Activated naive CD8-positive, alpha-beta T cell treated with anti-CD3 and anti-CD28 coated beads, Interleukin-2, amount 10 ng/mL, durations not matched to agents 7 days and 5 days (primary cell): ENCODE measurements around the gene ATP2C2. TPM values are rescaled to one million over a fixed set of nuclear protein-coding genes. Genes with fewer than 3 reads are reported as not detected.

Source experiments
- ATAC-seq: fragments of 150-1000 bp; cut with Tn5 transposase; one replicate; pipeline ENCODE4 v1.10.0; 2021; ENCODE audit warnings: low read depth, moderate library complexity
- POLR2A ChIA-PET: fragments of 350-600 bp; sonication (Branson Sonifier 250); formaldehyde crosslinking; loops from one replicate; lab custom pipeline; 2021; ENCODE audit warnings: antibody characterized with exemption; lab: Charles Lee
- DNase-seq: peaks from one replicate; pipeline ENCODE4 v3.0.0; 2021
- H3K27ac Mint-ChIP-seq: one replicate; pipeline ENCODE4 v1.8.0; 2022; ENCODE audit warnings: mild to moderate bottlenecking, mixed read lengths
- H3K27me3 Mint-ChIP-seq: one replicate; pipeline ENCODE4 v1.8.0; 2022; ENCODE audit warnings: mild to moderate bottlenecking, moderate library complexity, mixed read lengths
- H3K36me3 Mint-ChIP-seq: one replicate; pipeline ENCODE4 v1.8.0; 2021; ENCODE audit warnings: mild to moderate bottlenecking, mixed read lengths
- H3K4me1 Mint-ChIP-seq: one replicate; pipeline ENCODE4 v1.8.0; 2021; ENCODE audit warnings: mixed read lengths
- H3K4me3 Mint-ChIP-seq: one replicate; pipeline ENCODE4 v1.8.0; 2022; ENCODE audit warnings: mild to moderate bottlenecking, moderate library complexity, mixed read lengths
- H3K9me3 Mint-ChIP-seq: one replicate; pipeline ENCODE4 v1.8.0; 2021; ENCODE audit warnings: mixed read lengths
- total RNA-seq, 2 experiments: library from RNA; stranded (reverse); gene quantifications; one replicate each; pipeline ENCODE4 v1.2.3, GENCODE V29; 2021

ATP2C2 gene
- total RNA-seq, 2 experiments from 2014 or later = not detected

DNA sequence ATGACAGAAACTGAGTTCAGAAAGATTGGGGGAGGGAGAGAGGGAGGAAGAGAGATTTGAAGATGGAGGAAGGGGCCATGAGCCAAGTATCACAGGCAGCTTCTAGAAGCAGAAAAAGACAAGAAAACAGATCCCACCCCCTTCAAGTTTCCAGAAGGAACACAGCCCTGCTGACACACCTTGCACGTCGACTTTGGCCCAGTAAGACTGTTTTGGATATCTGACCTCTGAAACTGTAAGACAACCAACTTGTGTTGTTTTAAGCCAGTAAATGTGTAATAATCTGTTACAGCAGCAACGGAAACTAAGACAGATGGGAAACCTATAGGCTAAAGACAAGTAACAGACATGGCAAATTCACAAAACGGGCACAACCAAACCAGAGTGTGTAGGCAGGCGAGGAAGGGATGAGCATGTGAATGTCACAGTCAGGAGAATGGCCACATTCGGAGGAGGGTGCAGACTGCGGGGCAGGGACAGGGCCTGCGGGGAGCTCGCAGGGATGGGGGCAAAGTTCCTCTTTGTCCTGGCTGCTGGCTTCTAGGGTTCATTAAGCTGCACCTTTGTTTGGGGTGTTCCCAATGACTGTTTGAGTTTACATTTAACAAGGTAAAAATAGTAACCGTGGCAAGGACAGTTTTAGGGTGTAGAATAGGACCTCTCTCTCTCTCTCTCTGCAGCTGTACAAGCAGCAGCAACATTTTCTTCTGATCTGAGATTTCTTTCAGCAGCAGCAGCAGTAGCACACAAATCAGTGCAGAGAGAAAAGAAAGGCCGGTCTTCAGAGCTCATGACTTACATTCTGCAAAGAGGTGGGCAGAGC lies 18.3 kb upstream of the ATP2C2 start:
- POLR2A ChIA-PET = no interaction called here
- Mint-ChIP-seq H3K4me3 (no peak overlapping the region), H3K27ac (no peak overlapping the region), H3K36me3 (no peaks in the 10 kb centered on the region), H3K9me3 (no peaks in the 10 kb centered on the region), H3K4me1 (no peaks in the 10 kb centered on the region), H3K27me3 (peaks cover 6% of the 10 kb centered on the region)
- DNase-seq (no peak), ATAC-seq (no peak)

DNA sequence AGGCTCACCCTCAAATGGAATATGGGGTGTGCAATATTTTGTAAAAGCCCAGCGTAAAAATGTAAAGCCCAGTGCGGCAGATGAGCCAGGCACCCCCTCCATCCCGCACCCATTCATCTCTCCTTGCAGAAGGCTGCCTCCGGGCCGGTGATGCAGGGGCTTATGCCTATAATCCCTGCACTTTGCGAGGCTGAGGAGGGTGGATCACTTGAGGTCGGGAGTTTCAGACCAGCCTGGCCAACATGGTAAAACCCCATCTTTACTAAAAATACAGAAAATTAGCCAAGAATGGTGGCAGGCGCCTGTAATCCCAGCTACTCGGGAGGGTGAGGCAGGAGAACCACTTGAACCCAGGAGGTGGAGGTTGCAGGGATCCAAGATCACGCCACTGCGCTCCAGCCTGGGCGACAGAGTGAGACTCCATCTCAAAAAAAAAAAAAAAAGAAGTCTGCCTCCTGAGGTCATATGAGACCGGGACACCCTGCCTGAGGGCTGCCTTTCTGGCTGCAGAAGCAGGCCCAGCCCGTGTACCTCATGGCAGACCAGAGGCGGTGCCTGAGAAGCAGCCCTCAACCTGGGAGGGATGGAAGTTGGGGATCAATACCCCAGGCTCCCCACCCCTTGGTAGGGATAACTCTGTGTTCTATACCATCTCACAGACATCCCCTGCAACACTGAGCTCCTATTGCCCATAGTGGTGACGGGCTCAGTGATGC lies 17.5 kb upstream of the ATP2C2 start:
- Mint-ChIP-seq H3K27me3 (peaks cover 6% of the 10 kb centered on the region), H3K4me1 (no peaks in the 10 kb centered on the region), H3K9me3 (no peaks in the 10 kb centered on the region), H3K4me3 (no peak overlapping the region), H3K27ac (no peak overlapping the region), H3K36me3 (no peaks in the 10 kb centered on the region)
- DNase-seq = no peak
- POLR2A ChIA-PET = no interaction called here
- no peak for ATAC-seq

DNA sequence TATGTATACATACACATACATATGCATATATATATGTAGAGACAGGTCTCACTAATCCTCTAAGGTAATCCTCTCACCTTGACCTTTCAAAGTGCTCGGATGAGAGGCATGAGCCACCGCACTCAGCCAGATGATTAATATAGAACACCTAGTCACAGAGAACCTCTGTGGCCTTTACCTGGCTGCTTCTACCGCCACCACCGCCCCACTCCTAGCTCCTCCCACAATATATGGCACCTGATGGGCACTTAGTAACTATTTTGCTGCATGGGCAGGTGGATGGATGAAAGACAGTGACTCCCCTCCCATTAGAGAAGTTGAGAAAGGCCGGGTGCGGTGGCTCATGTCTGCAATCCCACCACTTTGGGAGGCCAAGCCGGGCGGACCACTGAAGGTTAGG lies 16.7 kb upstream of the ATP2C2 start:
- POLR2A ChIA-PET = interaction anchor here (0.7 kb wide), 1 partner anchor 101 kb away, joined by 4 read pairs; no protein-coding TSS in a partner anchor
- ATAC-seq = no peak
- H3K4me3 Mint-ChIP-seq = no peak overlapping the region

DNA sequence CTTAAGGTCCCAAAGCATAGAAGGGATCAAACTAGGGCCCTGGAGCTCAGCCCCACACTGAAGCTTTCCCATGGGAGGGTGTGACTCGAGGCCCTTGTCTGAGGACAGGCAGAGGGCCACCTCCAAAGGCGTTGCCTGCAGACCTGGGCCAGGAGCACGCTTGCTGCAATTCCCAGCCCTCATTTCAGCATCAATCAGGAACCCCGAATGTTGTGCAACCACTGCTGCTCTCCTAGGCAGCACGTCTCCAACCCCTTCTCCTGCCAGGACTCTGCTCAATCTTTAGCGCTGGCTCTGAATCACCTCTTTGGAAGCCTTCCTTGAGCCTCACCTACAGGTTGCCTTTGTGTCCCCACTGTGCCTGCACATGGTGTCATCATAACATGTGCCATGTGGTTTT lies 14.0 kb upstream of the ATP2C2 start:
- no peak overlapping the region for H3K27ac Mint-ChIP-seq
- ATAC-seq = no peak
- POLR2A ChIA-PET = no interaction called here
- no peak for DNase-seq
- H3K27me3 Mint-ChIP-seq = peaks cover 11% of the 10 kb centered on the region
- no peak overlapping the region for H3K4me3 Mint-ChIP-seq
- no peaks in the 10 kb centered on the region for H3K36me3 Mint-ChIP-seq
- peaks cover 9% of the 10 kb centered on the region for H3K4me1 Mint-ChIP-seq
- H3K9me3 Mint-ChIP-seq = no peaks in the 10 kb centered on the region

More for the DNA sequence above, 16.7 kb upstream of the ATP2C2 start:
- no peaks in the 10 kb centered on the region for H3K36me3 Mint-ChIP-seq
- no peak for DNase-seq
- no peak overlapping the region for H3K27ac Mint-ChIP-seq
- no peaks in the 10 kb centered on the region for H3K4me1 Mint-ChIP-seq
- peaks cover 8% of the 10 kb centered on the region for H3K27me3 Mint-ChIP-seq
- no peaks in the 10 kb centered on the region for H3K9me3 Mint-ChIP-seq

DNA sequence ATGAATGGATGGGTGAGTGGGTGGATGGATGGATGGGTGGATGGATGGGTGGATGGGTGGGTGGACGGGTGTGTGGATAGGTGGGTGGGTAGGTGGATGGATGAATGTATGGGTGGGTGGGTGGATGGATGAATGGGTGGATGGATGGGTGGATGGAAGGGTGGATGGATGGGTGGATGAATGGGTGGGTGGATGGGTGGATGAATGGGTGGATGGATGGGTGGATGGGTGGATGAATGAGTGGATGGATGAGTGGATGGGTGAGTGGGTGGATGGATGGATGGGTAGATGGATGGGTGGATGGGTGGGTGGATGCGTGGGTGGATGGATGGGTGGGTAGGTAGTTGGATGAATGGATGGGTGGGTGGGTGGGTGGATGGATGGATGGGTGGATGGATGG lies 13.2 kb upstream of the ATP2C2 start:
- no peaks in the 10 kb centered on the region for H3K36me3 Mint-ChIP-seq
- no peak overlapping the region for H3K4me3 Mint-ChIP-seq
- H3K4me1 Mint-ChIP-seq = peaks cover 14% of the 10 kb centered on the region
- H3K27me3 Mint-ChIP-seq = peaks cover 11% of the 10 kb centered on the region
- H3K27ac Mint-ChIP-seq = no peak overlapping the region
- no peaks in the 10 kb centered on the region for H3K9me3 Mint-ChIP-seq
- POLR2A ChIA-PET = no interaction called here
- DNase-seq = no peak
- no peak for ATAC-seq

DNA sequence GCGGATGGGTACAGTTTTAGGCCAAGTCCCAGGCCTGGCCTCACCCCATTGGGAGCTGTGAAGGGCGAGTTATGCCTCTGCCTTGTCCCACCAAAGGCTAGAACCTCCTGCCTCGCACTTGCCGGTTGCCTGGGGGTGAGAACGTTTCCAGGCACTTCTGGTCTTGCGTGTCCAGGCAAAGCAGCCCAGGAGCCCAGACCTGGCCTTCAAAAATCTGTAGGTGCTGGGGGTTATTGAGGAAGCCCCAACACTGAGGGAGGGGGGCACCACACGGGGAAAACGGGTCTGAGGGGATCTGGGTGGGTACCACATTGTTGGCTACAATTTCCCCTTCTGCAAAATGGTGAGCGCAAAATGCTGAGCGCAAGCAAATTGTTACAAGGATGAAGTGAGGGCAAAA lies 12.2 kb upstream of the ATP2C2 start:
- DNase-seq = no peak
- ATAC-seq = no peak
- peaks cover 11% of the 10 kb centered on the region for H3K27me3 Mint-ChIP-seq
- no peak overlapping the region for H3K4me3 Mint-ChIP-seq
- POLR2A ChIA-PET = no interaction called here
- H3K27ac Mint-ChIP-seq = no peak overlapping the region
- H3K4me1 Mint-ChIP-seq = peaks cover 21% of the 10 kb centered on the region
- H3K9me3 Mint-ChIP-seq = no peaks in the 10 kb centered on the region
- H3K36me3 Mint-ChIP-seq = no peaks in the 10 kb centered on the region

DNA sequence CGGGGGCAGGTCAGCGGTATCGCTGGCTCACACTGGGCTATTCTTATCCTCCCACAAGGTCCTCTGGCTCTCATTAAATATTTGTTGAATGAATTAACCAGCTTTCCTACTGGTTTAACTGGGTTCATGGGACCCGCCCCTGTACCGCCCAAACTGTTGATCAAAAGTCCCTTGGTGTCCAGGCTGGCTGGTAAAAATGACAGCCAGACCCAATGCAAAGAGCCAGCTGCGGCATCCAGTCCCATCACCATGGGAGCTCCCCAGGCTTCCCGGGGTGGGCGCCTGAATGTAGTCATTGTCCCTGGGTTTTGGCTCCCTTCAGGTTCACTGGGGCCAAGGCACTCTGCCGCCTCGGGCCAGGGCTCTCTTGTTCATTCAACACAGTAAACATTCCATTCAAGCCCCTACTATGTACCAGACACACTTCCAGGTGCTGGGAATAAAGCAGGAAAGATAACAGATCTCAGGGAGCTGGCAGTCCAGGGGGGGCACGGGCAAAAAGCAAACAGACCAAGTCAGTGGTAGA lies 11.7 kb upstream of the ATP2C2 start:
- no peak overlapping the region for H3K4me3 Mint-ChIP-seq
- H3K9me3 Mint-ChIP-seq = no peaks in the 10 kb centered on the region
- peaks cover 11% of the 10 kb centered on the region for H3K27me3 Mint-ChIP-seq
- H3K36me3 Mint-ChIP-seq = no peaks in the 10 kb centered on the region
- H3K4me1 Mint-ChIP-seq = peaks cover 21% of the 10 kb centered on the region
- no peak for ATAC-seq
- DNase-seq = no peak
- POLR2A ChIA-PET = no interaction called here
- peak overlapping the region; percentile 19 for H3K27ac Mint-ChIP-seq

DNA sequence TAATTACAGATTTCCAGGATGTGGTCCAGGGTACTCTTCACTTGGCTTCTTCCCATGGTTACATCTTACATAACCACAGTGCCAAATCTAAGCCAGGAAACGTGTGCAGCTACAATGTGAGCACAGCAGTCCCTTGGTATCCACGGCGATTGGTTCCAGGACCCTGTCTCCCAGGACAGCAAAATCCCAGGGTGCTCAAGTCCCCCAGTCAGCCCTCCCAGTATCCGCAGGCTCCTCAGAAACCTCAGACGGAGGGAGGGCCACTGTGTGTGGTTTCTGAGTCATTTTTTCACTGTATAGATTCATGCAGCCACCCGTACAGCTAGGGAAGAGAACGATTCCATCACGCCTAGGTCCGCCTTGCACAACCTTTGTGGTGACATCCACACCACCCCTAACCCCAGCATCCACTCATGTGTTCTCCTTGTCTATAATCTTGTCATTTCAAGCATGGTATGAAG lies 11.1 kb upstream of the ATP2C2 start:
- Mint-ChIP-seq H3K9me3 (no peaks in the 10 kb centered on the region), H3K4me1 (peaks cover 21% of the 10 kb centered on the region), H3K27me3 (peaks cover 9% of the 10 kb centered on the region), H3K27ac (no peak overlapping the region), H3K36me3 (no peaks in the 10 kb centered on the region), H3K4me3 (no peak overlapping the region)
- peak; percentile 15 for ATAC-seq
- no peak for DNase-seq
- POLR2A ChIA-PET = no interaction called here

DNA sequence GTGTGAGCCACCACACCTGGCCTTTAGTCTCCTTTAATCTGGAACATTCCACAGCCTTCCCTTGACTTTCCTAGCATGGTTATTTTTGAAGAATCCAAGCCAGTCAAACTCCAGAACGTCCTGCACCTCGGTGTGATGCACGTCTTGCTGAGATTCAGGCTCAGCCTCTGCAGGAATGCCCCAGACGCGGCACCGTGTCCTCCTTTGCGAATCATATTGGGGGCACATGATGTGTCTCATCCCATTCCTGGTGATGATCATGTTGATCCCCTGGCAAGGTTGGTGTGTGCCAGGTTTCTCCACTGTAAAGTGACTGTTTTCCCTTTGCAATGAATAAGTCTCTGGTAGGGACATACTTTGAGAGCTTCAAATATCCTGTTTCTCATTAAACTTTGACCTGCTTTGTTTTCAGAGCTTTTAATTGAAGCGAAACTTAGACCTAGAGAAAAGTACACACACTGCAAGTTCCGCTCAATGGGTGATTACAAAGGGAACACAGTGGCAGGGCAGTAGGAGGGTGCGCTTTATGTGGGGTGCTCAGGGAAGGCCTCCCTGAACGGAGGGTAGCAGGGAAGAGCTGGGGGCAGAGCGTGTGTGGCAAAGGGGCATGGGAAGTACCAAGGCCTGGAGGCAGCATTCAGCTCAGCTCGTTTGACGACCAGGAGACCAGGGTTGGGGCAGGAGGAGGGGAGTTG lies 9.6 kb upstream of the ATP2C2 start:
- Mint-ChIP-seq H3K27ac (peak overlapping the region; percentile 8), H3K9me3 (no peaks in the 10 kb centered on the region)

DNA sequence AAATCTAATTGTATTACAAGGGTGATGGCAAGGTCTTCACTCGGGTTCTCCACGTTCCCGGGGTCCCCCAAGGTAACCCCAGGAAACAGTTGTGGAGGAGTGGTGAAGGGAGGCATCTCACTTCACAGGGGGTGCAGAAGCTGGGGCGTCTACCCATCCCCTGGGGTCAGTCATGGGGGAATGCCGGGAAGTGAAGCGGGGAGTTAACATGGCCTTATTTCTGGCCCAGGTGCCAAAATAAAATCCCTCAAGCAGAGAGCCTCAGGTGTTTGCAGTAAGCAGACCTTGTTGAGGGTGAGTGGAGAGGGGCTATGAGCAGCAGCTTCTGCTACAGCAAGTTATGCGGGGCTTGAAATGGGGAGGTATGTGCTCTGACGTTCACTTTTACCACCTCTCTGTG lies 9.0 kb upstream of the ATP2C2 start:
- no peak overlapping the region for H3K4me3 Mint-ChIP-seq

More for the DNA sequence above, 9.6 kb upstream of the ATP2C2 start:
- DNase-seq (no peak), ATAC-seq (no peak)
- POLR2A ChIA-PET = no interaction called here
- Mint-ChIP-seq H3K4me1 (peaks cover 21% of the 10 kb centered on the region), H3K36me3 (no peaks in the 10 kb centered on the region), H3K27me3 (peaks cover 7% of the 10 kb centered on the region), H3K4me3 (no peak overlapping the region)

DNA sequence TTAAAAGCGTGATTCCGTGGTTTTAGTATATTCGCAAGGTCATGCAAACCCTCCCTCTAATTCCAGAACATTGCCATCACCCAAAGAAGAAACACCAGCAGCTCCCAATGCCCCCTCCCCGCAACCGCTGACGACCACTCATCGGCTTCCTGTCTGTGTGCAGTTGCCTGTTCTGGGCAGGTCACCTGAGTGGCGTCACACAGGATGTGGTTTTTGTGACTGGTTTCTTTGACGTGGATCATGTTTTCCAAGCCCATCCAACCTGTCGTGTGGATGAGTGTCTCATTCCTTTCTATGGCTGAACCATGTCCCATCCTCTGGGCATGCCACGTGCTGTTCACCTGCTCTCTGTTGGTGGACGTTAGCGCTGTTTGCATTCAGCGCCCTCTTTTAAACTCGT lies 8.2 kb upstream of the ATP2C2 start:
- POLR2A ChIA-PET = no interaction called here
- peaks cover 11% of the 10 kb centered on the region for H3K27me3 Mint-ChIP-seq

More for the DNA sequence above, 9.0 kb upstream of the ATP2C2 start:
- Mint-ChIP-seq H3K36me3 (no peaks in the 10 kb centered on the region), H3K4me1 (peaks cover 21% of the 10 kb centered on the region), H3K27me3 (peaks cover 11% of the 10 kb centered on the region), H3K9me3 (no peaks in the 10 kb centered on the region), H3K27ac (peak overlapping the region; percentile 56)
- POLR2A ChIA-PET = no interaction called here
- ATAC-seq = no peak
- DNase-seq = no peak

DNA sequence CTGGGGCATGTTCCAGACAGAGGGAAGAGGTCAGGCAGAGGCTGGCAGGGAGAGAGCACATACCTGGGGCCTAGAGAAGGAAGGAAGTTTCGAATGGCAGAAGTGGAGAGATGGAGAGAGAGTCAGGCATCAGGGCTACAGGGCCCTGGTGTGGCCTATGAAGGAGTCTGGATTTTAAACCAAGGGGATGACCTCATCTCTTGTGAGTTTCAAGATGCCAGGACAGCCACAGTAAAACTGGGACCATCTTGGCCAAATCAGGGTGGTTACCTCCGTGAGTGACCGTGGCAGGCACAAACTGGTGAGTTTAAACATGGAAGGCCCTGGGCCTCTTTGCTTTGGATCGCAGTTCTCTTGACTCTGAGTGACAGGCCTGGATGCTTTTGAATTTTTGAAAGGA lies 7.6 kb upstream of the ATP2C2 start:
- Mint-ChIP-seq H3K4me3 (peak overlapping the region; percentile 9), H3K36me3 (no peaks in the 10 kb centered on the region), H3K27me3 (peaks cover 11% of the 10 kb centered on the region), H3K27ac (peak overlapping the region; percentile 56), H3K9me3 (no peaks in the 10 kb centered on the region), H3K4me1 (peaks cover 21% of the 10 kb centered on the region)
- no peak for DNase-seq
- no peak for ATAC-seq
- POLR2A ChIA-PET = no interaction called here

More for the DNA sequence above, 8.2 kb upstream of the ATP2C2 start:
- no peaks in the 10 kb centered on the region for H3K9me3 Mint-ChIP-seq
- peaks cover 21% of the 10 kb centered on the region for H3K4me1 Mint-ChIP-seq
- peak overlapping the region; percentile 9 for H3K4me3 Mint-ChIP-seq
- DNase-seq (peak; percentile 66), ATAC-seq (peak; percentile 76)
- no peaks in the 10 kb centered on the region for H3K36me3 Mint-ChIP-seq
- peak overlapping the region; percentile 56 for H3K27ac Mint-ChIP-seq

DNA sequence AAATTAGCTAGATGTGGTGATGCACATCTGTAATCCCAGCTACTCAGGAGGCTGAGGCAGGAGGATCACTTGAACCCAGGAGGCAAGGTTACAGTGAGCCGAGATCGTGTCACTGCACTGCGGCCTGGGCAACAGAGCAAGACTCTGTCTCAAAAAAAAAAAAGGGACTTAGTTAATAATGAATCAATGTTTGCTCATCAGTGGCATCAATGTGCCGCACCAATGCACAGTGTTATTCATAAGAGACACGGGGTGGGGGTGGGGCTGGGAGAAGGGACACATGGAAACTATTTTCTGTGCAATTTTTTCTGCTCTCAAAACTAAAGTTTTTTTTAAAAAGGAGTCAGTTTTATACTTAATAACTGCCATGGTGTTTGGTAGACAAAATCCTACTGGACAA lies 6.8 kb upstream of the ATP2C2 start:
- POLR2A ChIA-PET = no interaction called here
- no peak for ATAC-seq
- Mint-ChIP-seq H3K36me3 (no peaks in the 10 kb centered on the region), H3K4me1 (peaks cover 21% of the 10 kb centered on the region), H3K4me3 (no peak overlapping the region), H3K27ac (no peak overlapping the region), H3K27me3 (peaks cover 15% of the 10 kb centered on the region), H3K9me3 (no peaks in the 10 kb centered on the region)
- no peak for DNase-seq
